ENCODE measurements around the gene STUB1. TPM values are rescaled to one million over a fixed set of nuclear protein-coding genes. Genes with fewer than 3 reads are reported as not detected.
"Not testable (repeated sequence)": the region's sequence is repeated elsewhere in the genome, so short reads cannot be mapped to it uniquely, and the experiment has no call there.

STUB1 gene
- total RNA-seq, 1 experiment from 2014 or later, result 145 TPM

DNA sequence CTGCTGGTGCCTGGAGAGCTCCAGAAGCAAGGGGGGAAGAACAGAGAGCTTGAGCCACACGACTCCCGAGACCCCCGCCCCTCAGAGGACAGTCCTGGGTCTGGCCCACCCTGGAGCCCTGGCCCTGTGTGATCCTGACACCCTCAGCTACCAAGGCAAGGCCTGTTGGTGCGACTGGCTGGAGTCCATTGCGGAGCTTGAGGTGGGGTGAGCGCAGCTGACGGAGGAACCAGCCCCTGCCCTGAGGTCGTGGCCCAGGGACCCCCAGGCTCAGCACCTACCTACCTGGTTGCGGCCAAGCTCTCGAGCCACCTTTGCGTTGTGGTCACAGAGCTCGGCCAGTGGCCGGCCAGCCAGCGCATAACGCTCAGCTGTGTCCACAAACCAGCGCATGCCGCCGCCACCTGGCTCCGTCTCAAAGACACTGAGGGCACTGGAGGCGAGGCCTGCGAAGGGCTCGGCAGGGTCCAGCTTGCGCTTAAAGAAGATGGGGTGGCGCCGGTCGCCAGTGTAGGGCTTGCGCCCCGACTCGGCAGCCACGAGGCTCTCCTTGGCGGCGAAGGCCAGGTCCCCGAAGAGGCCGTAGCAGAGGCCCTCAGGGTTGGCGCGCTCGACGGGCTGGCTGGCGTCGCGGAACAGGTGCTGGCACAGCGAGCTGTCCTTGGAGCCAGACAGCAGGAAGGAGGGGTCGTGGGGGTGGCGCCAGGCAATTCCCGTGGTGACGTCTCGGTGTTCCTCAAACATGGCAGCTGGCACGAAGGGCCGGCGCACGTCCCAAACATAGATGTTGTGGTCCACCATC is 6.5 kb downstream of the STUB1 start:
- DNase-seq (ENCODE audit: low spot score), result no peak
- in situ Hi-C loops (cut with HindIII; ENCODE audit: low sequenced_read_pairs), result no loop called here

DNA sequence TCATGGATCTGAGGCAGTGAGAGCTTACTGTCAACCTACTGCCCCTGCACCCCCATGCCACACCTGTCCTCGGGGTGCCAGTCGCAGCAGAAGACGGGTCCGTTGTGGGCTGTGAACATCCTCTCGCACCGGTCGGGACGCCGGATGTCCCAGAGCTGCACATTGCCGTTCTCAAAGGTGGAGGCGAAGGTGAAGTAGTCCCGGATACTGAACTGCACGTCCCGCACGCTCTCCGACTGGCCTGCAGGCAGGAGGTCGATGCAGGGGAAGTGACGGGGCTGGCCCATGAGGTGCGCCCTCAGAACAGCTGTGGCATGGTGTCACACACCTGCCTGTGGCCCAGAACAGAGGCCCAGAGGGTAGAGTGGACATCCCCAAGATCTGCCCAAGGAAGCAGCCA is 7.3 kb downstream of the STUB1 start:
- in situ Hi-C loops (cut with HindIII; ENCODE audit: low sequenced_read_pairs), result no loop called here
- no peak for DNase-seq (ENCODE audit: low spot score)

DNA sequence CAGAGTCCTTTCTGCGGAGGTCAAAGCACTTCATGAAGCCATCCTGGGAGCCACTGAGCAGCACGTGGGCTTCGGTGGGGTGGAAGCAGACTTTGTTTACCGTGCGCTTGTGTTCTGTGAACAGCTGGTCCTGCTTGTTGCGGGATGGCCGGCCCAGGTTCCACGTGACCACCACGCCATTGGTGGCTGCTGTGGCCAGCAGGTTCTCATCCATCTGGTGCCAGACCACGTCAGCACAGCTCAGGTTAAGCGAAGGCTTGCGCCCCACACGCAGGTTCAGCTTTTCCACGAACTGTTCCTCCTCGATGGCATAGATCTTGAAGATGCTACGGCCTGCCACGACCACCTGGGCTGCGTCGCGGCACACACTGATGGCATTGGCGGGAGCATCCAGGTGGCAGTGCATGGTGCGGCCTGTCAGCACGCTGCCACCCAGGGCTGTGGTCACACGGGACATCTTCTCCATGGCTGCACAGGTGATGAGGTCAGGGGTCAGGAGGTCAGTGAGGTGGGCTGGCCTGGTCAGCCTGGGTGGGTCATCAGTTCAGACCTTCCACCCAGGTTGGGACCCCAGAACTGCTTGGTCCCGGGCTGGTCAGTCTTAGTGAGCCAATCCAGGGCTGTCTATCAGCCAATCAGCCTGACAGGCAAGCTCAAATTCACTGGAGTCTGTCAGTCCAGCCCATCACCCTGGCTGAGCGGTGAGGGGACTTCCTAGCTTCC is 9.1 kb downstream of the STUB1 start:
- in situ Hi-C loops (cut with HindIII; ENCODE audit: low sequenced_read_pairs), result no loop called here
- no peak for DNase-seq (ENCODE audit: low spot score)

DNA sequence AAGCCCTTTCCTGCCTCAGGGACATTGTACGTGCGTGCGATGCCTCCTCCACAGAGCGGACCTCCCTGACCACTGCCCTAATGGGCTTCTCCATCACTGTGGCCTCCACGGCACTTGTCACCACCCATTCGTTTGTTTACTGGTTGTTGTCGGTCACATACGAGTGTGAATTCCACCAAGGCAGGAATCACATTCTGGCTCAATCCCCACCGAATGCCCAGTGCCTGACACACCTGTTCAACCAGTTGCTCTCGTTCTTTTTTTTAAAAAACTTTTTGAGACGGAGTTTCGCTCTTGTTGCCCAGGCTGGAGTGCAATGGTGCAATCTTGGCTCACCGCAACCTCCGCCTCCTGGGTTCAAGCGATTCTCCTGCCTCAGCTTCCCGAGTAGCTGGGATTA is 11.0 kb downstream of the STUB1 start:
- in situ Hi-C loops (cut with HindIII; ENCODE audit: low sequenced_read_pairs); DNase-seq (ENCODE audit: low spot score): not testable (repeated sequence)

DNA sequence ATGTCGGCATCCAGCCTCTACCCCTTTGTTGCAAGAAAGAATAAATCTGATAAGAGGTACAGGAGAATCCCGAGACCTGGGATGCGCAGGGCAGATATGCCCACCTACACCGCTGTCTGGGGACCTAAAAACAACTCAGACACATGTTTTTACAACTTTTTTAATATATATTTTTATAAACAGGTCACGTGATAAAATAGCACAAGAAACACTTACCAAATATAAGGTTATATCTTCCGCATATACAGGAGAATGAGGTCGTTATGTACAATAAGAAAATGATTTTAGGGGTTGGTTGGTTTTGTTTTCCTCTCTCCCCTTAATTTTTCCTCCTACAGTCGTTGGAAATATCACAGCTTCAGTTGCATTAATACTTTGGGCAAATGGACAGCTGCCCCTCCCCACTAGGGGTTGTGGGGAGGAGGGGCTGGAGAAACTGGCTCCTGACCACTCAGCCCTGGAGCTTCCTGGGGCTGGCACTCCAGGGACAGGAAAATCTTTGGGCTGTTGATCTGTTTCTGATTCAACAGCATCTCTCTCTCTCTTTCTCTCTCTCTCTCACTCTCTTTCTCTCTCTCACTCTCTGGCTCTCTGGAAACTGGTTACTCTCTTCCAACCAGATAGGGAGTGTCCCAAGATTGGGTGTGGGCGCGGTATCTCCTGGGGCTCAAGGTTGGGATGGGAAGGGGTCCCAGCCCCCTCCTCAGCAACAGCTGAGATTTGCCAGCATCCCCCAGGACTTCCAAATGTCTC is 12.3 kb downstream of the STUB1 start:
- DNase-seq (ENCODE audit: low spot score), result no peak
- in situ Hi-C loops (cut with HindIII; ENCODE audit: low sequenced_read_pairs), result no loop called here

DNA sequence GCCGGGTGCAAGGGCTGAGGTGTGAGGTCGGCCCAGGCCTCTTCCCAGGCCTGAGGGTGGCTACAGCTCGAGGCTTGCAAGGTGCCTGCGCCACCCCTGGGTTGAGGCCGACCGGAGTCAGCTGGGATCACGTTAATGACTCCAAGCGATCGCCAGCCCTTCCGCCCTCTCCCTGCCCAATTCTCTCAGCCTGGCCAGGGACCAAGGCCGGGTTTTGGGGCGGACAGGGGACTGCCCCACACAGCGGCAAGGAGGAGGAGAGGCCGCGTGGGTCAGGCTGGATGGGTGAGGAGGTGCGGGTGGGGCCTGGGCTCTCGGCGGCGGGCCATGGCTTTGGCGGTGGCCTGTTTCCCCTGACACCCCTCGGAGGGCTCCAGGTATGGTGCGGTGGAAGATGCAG is 13.2 kb downstream of the STUB1 start:
- in situ Hi-C loops (cut with HindIII; ENCODE audit: low sequenced_read_pairs), result no loop called here
- no peak for DNase-seq (ENCODE audit: low spot score)

DNA sequence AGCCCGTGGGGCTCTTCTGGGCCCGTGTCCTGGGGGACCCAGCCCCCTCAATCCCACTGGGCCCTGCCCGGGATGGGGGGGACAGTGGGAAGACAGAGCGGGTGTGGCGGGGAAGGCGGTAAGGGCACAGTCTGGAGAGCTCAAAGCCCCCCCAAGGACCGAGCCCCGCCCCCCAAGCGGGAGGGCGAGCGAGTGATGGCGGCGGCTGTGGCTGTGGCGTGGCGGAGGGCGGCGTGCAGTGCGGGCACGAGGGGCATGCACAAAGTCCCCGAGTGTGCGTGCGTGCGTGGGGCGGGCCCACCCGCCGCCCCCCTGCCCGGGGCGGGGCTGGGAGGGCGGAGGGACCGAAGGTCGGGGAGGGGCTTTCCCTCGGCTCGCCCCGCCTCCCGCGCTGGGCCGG is 13.6 kb downstream of the STUB1 start:
- DNase-seq (ENCODE audit: low spot score), result no peak
- in situ Hi-C loops (cut with HindIII; ENCODE audit: low sequenced_read_pairs), result no loop called here

DNA sequence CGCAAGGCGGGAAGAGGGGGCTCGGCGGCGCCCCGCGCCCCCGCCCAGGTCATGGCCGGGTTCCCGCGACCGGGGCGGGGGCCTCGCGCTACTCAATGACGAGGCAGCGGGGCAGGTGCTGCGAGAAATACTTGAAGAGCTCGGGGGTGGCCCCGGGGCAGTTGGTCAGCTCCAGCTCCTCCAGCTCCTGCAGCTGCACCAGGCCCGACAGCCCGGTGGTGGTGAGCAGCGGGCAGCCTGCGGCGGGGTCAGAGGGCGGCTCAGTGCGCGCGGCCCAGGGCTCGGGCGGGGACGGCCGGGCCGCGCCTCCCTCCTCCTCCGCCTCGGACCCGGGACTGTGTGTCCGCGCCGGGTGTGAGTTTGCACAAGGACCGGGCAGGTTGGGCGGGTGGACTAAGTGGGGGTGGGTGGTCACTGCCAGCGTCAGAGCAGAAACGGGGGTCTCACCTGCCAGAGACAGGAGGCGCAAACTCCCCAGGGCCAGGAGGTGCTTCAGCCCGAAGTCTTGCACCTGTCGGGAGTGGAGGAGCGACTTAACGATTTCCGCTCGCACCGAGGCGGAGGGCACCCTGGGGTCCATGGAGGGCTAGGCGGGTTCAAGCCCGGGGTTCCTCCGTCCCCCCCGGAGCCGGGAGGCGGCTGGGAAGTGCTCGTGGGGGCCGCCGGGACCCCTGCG is 14.1 kb downstream of the STUB1 start:
- in situ Hi-C loops (cut with HindIII; ENCODE audit: low sequenced_read_pairs), result no loop called here
- DNase-seq (ENCODE audit: low spot score), result no peak

DNA sequence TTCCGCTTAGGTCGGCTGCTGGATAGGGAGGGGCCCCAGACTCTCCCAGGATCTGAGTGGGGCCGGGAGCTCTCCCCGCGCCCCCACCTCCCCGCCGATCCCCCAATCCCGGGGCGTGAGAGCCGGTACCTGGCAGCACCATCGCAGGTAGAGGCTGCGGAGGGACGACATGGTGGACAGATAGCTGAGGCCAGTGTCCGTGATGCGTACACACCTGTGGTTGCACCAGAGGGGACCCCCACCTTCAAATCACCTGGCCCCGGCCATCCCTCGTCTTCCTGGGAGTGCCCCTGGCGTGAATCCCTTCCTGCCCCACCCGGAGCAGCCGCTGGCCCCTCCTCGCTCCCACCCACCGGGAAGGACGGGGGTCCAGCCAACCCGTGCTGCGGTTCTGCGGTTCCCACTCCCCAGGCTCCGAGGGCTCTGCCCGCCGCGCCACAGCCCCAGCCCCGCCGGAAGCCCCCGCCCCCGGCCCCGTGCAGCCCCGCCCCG is 14.7 kb downstream of the STUB1 start:
- in situ Hi-C loops (cut with HindIII; ENCODE audit: low sequenced_read_pairs), result no loop called here
- no peak for DNase-seq (ENCODE audit: low spot score)

DNA sequence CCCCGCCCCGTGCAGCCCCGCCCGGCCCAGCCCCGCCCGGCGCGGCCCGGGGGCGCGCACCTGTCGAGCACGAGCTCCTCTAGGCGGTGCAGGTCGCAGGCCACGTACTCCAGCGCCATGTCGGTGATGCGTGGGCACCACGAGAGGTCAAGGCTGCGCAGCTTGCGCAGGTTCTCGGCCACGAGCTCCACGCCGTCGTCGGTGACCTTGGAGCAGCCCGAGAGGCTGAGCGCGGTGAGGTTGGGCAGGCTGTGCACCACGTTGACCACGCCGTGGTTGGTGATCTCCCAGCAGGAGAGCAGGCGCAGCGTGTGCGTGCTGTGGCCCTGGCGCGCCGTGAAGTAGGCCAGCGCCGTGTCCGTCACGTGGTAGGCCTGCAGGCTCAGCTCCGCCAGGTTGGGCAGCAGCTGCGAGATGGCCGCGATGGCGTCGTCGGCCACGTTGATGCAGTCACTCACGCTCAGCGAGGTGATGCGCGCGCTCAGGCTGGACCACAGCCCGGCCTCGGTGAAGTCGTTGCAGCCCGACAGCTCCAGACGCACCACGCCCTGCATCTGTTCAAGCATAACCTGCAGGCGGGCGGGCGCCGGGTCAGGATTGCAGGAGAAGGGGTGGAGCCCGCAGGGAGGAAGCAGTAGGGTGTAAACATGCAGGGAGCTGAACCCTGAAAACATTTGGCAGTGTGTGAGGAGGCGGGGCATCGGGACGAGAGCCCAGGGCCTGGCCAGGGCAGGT is 15.3 kb downstream of the STUB1 start:
- peak; percentile 71 for DNase-seq (ENCODE audit: low spot score)
- in situ Hi-C loops (cut with HindIII; ENCODE audit: low sequenced_read_pairs), result no loop called here

DNA sequence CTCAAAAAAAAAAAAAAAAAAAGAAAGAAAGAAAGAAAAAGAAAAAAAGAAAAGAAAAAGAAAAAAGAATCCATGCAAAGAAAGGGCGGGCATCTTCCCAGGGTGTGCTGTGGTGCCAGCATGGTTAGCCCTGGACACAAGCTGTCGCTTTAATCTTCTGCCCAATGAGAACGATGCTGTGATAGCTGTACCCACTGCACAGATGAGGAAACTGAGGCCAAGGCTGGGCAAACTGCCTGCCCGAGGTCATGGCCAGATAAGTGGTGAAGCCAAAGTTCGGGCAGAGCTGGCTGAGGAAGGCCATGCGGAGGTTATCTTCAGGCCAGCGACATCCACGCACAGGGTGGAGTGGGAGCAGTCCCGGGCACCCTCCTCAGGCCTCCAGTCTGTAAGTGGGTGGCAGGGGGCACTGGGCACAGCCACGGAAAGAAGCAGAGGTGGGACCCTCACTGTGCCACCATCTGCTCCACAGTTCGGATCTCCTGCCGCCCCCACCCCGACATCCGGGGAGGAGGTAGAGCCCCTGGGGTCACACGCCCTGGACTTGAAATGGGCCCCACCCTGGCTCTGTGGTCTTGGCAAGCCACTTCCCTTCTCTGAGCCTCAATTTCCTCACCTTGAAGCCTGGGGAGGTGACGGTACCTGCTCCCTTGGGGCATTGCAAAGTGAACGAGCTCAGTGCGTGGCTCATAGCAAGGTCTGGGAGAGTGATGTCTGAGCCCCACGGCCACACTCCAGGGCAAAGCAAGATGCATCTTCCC is 18.9 kb downstream of the STUB1 start:
- in situ Hi-C loops (cut with HindIII; ENCODE audit: low sequenced_read_pairs), result no loop called here
- DNase-seq (ENCODE audit: low spot score), result no peak

DNA sequence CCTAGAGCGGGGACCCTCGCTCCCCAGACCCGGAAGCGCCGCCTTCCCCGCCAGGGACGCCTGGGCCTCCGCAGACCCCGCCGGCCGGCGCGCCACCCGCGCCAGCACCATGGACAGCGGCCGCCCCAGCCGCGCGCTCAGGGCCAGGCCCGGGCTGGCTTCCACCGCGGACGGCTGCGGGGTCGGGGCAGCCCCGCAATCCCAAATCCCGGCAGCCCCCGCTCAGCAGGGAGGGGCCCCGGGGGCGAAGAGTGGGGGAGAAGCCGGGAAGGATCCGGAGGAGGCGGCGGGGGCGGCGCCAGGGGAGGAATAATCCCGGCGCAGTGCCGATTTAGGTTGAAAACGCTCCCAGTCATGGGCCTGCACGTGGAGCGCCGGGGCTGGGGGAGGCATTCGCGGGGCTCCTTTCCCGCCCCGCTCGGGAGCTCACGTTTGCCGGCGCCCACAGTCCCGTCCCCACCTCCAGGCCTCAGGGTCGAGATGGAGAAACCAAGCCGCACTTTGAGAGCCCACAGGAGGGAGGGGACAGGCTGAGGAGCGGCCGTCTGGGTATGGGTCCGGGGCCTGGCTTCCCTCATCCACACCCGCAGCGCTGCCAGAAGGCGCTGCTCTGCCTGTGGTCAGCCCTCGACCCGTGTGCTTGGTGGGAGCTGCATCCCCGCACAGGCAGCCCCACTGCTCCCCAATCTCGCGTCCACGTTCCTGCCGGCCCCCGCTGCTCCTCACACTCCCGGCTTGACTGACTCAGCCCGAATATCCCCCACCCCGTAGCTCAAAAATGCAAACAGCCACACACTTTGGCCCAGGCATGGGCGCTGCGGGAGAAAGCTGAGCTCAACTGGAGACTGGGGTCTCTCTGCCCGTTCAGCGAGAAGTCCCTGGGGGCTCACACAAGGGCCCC is 20.7 kb downstream of the STUB1 start:
- no peak for DNase-seq (ENCODE audit: low spot score)
- in situ Hi-C loops (cut with HindIII; ENCODE audit: low sequenced_read_pairs), result loop anchor here (25.0 kb wide), 1 partner anchor 161 kb away; no protein-coding TSS in a partner anchor

DNA sequence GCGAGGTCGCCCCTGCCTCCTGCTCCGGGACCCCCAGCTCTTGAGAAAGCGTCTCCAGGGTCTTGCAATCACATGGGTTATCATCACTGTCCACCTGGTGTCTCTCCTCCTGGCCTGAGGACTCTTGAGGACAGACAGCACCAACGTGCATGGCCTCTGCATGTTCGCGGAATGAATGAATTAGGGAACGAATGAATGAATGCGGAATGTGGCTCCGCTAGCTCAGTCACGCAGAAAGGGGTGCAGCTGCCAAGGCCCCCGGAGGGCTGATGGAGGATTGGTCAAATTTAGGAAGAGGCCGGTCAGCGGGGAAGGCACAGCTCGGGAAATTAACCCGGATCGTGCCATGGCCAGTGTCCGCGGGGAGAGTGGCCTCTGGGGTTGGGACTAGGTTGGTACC is 22.1 kb downstream of the STUB1 start:
- in situ Hi-C loops (cut with HindIII; ENCODE audit: low sequenced_read_pairs), result loop anchor here (25.0 kb wide), 1 partner anchor 160 kb away; no protein-coding TSS in a partner anchor
- DNase-seq (ENCODE audit: low spot score), result no peak

DNA sequence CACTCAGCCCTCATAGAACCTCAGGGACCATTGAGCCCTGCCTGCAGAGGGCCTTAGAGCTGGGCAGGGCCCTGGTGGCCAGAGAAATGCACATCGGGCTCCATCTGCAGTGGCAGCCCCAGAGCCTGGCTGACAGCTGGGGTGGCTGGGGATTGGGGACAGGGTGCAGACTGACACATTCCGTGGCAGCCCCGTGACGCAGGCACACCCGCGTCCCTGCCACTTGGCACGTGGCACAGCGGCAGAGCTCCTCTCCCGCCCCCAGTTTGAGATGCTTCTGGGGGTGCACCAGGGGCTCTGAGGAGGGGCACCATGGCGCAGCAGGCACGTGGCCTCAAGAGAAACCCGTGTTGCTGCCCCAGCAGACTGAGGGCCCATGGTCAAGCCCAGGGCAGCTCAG is 23.2 kb downstream of the STUB1 start:
- in situ Hi-C loops (cut with HindIII; ENCODE audit: low sequenced_read_pairs), result loop anchor here (25.0 kb wide), 1 partner anchor 159 kb away; no protein-coding TSS in a partner anchor
- no peak for DNase-seq (ENCODE audit: low spot score)

DNA sequence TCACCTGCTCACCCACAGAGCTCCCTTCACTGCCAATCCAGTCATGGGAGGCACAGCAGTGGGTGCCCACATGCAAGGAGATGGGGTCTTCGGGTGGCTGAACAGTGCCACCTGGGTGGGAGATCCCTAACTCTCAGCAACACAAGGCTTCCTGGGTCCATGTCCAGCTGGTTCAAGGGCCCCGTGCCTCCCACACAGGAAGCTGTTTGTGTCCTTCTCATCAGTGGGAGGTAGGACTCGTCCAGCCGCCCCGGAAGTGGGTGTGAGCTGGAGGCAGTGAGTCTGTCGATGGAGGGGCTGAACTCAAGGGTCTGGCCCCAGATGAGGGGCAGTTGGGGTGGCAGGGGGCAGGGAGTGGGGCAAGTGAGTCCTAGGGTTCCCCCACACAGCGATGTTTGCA is 23.8 kb downstream of the STUB1 start:
- in situ Hi-C loops (cut with HindIII; ENCODE audit: low sequenced_read_pairs), result loop anchor here (25.0 kb wide), 1 partner anchor 158 kb away; no protein-coding TSS in a partner anchor
- DNase-seq (ENCODE audit: low spot score), result no peak

DNA sequence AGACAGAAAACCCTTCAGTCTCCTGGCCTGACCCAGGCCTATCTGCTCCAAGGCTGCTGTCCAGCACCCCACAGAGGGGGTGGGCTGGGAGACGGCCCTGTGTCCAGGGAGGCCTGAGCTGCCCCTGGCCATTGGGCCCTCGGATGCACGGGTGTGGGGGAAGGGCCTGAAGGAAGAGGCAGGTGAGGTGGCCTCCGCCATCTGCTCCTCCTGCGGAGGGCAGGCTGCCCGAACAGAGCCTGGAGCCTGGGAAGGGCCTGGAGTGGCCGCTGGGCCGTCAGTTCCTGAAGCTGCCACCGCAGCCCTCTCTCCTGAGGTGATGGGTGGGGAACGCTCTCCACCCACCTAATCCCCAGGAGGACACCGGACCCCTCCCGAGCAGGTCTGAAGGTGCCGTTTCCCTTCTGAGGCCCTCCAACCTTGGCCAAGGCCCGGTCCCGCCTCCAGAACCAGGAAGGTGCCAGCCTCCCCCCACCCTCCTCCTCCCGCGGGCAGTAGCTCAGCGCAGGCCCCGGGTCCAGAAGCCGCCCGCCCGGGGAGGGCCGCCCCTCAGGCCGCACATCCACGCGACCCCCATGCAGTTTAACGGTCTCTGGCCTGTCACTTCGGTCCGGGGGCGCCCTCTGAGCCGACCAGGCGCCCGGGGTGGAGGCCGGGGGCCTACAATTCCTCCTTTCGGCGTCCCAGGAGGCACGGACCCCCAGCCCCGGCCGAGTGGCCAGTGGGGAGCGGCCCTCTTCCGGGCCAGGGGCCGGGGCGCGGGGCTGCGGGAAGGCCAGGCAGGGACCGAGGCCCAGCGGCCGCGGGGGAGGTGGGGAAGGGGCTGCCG is 24.6 kb downstream of the STUB1 start:
- in situ Hi-C loops (cut with HindIII; ENCODE audit: low sequenced_read_pairs), result loop anchor here (25.0 kb wide), 1 partner anchor 158 kb away; no protein-coding TSS in a partner anchor

More for the DNA sequence above, 24.6 kb downstream of the STUB1 start:
- peak; percentile 84 for DNase-seq (ENCODE audit: low spot score)
